Immature natural killer cell (primary cell): ENCODE data around the gene LUZP2. TPM values are rescaled to one million over a fixed set of nuclear protein-coding genes. Genes with fewer than 3 reads are reported as not detected.
"Not testable (repeated sequence)": the region's sequence is repeated elsewhere in the genome, so short reads cannot be mapped to it uniquely, and the experiment has no call there.

ENCODE experiments used
- DNase-seq, 3 donors: peaks; one replicate each; pipeline ENCODE4 v3.0.0; 2022; ENCODE audit warnings: mixed read lengths in 1 of 3
- H3K27ac Mint-ChIP-seq, 6 donors: one replicate each; pipeline ENCODE4 v1.8.0; 2020; ENCODE audit warnings: mixed read lengths in 6 of 6, mild to moderate bottlenecking in 5 of 6, inconsistent platforms in 4 of 6, moderate library complexity in 3 of 6
- H3K27me3 Mint-ChIP-seq, 3 donors: one replicate each; pipeline ENCODE4 v1.8.0; 2020 to 2021; ENCODE audit warnings: low read depth in 3 of 3, mild to moderate bottlenecking in 3 of 3, mixed read lengths in 3 of 3, moderate library complexity in 3 of 3, inconsistent platforms in 1 of 3
- H3K36me3 Mint-ChIP-seq, 3 donors: one replicate each; pipeline ENCODE4 v1.8.0; 2020; ENCODE audit warnings: mixed read lengths in 3 of 3, inconsistent platforms in 2 of 3, mild to moderate bottlenecking in 2 of 3
- H3K4me1 Mint-ChIP-seq, 2 donors: one replicate each; pipeline ENCODE4 v1.8.0; 2020; ENCODE audit warnings: inconsistent platforms in 2 of 2, mild to moderate bottlenecking in 2 of 2, mixed read lengths in 2 of 2, moderate library complexity in 1 of 2
- H3K4me3 Mint-ChIP-seq, 5 donors: one replicate each; pipeline ENCODE4 v1.8.0; 2020; ENCODE audit warnings: mild to moderate bottlenecking in 5 of 5, mixed read lengths in 5 of 5, inconsistent platforms in 3 of 5, moderate library complexity in 3 of 5
- H3K9me3 Mint-ChIP-seq, 6 donors: one replicate each; pipeline ENCODE4 v1.8.0; 2020; ENCODE audit warnings: mild to moderate bottlenecking in 6 of 6, mixed read lengths in 6 of 6, inconsistent platforms in 4 of 6, moderate library complexity in 3 of 6
- polyA plus RNA-seq, 3 donors: library from polyadenylated mRNA; unstranded; fragments of 300-500 nt; fragmentation: Illumina TruSeq; gene quantifications; one replicate each; pipeline ENCODE4 v1.2.3, GENCODE V29; 2021

The LUZP2 gene
- polyA plus RNA-seq, 3 donors from 2014 or later = not detected

DNA sequence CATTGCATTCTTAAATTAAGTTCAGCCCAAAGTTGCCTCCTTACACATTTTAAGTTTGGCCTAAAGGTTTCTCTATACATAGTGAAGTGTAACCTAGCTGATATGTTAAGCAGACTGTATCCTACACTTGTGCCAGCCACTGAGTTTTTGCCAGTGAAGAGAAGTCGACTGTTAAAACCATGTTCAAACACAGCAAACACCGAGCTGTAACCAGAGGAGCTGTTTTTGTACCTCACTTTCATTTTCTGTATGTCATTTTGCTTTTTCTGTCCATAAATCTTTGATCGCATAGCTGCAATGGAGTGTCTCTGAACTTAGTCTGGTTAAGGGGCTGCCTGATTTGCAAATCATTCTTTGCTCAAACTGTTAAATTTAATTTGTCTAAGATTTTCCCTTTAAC, 403.7 kb downstream of the LUZP2 start:
- H3K4me1 Mint-ChIP-seq = peaks cover 0 to 12% of the 10 kb centered on the region in 2 donors
- DNase-seq = no peak
- H3K9me3 Mint-ChIP-seq = peaks cover 0 to 13% (median 4%) of the 10 kb centered on the region in 6 donors
- H3K27ac Mint-ChIP-seq = peak overlapping the region in 1 of 6 donors; percentile 7
- peak overlapping the region in 2 of 5 donors; percentile 3 to 30 for H3K4me3 Mint-ChIP-seq
- H3K36me3 Mint-ChIP-seq = no peaks in the 10 kb centered on the region
- H3K27me3 Mint-ChIP-seq = no peaks in the 10 kb centered on the region

DNA sequence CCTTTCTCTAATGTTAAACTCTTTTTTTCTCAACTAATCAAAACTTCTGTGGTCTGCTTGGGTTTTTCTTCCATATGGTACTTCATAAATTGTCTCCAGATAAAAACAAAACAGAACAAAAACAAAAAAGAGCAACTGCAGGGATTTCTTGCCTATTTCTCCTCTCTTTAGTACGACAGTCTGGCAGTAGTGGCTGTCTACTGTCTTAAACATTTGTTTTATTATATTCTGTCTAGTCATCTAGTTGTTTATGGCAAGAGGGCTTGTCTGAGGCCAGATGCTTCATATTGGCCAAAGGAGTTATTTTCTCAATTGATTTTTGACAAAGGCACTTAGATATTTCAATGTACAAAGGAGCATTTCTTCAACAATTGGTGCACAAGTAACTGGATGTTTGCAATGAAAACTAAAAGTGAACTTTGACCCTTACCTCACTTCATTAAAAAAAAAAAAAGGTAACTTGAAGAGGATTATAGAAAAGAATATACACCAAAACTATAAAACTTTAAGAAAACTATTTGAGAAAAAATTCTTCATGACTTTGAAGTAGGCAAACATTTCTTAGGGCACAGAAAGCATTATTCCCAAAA, 404.2 kb downstream of the LUZP2 start:
- Mint-ChIP-seq H3K27me3 (no peaks in the 10 kb centered on the region), H3K27ac (peak overlapping the region in 1 of 6 donors; percentile 7), H3K36me3 (no peaks in the 10 kb centered on the region), H3K4me1 (peaks cover 0 to 12% of the 10 kb centered on the region in 2 donors), H3K9me3 (peaks cover 0 to 9% (median 3%) of the 10 kb centered on the region in 6 donors), H3K4me3 (peak overlapping the region in 1 of 5 donors; percentile 30)
- DNase-seq = no peak

DNA sequence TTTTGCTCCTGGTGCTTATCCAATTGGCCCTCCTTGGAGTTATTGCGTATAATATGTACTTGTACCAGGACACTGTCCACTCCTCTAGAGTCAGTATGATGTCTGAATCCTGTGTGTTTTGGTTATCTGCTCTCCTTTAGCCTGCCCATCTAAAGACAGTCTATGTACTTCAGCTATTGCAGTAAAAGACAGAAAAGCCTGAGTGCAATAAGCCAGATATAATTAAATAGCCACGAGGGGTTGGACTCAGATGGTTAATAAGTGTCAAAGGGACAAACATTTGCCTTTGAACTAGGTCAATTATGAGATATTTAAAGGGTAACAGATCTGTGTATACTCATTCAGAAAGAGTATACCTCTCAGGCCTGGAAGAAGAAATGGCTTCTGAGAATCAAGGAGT, 406.7 kb downstream of the LUZP2 start:
- no peaks in the 10 kb centered on the region for H3K36me3 Mint-ChIP-seq
- DNase-seq = no peak
- peaks cover 0 to 12% of the 10 kb centered on the region in 2 donors for H3K4me1 Mint-ChIP-seq
- no peak overlapping the region for H3K4me3 Mint-ChIP-seq
- H3K27me3 Mint-ChIP-seq = no peaks in the 10 kb centered on the region
- no peak overlapping the region for H3K27ac Mint-ChIP-seq
- H3K9me3 Mint-ChIP-seq = peaks cover 0 to 10% (median 3%) of the 10 kb centered on the region in 6 donors

DNA sequence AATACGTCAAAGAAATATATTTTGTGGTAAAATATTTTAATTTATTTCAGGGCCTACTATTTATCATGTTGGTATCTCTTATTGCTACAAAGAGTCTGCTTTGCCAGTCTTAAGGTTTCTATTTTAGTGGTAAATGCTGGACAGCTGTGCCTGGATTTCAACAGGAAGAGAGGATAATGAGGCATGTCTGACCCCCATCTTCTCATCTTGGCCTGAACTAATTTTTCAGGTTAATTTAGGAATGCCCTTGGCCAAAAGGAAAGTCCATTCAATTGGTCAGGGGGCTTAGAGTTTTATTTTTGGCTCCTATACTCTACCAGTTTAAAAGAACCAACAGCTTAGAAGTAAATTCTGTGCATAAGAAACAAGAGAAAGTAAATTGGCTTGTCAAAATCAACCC, 428.2 kb downstream of the LUZP2 start:
- no peaks in the 10 kb centered on the region for H3K27me3 Mint-ChIP-seq
- DNase-seq = no peak
- peaks cover 0 to 4% (median 0%) of the 10 kb centered on the region in 3 donors for H3K36me3 Mint-ChIP-seq
- H3K4me3 Mint-ChIP-seq = no peak overlapping the region
- H3K9me3 Mint-ChIP-seq = peaks cover 2 to 27% (median 9%) of the 10 kb centered on the region in 6 donors
- no peaks in the 10 kb centered on the region for H3K4me1 Mint-ChIP-seq
- H3K27ac Mint-ChIP-seq = no peak overlapping the region

- Mint-ChIP-seq H3K4me1 (no peaks in the 10 kb centered on the region), H3K4me3 (no peak overlapping the region), H3K27me3 (peaks cover 0 to 3% (median 0%) of the 10 kb centered on the region in 3 donors), H3K9me3 (peaks cover 0 to 42% (median 23%) of the 10 kb centered on the region in 6 donors), H3K27ac (no peak overlapping the region), H3K36me3 (no peaks in the 10 kb centered on the region)
- no peak for DNase-seq
These were observed 435.5 kb downstream of the LUZP2 start for GRCh38 chr11:24932110-24933000.

GRCh38 chr11:24934733-24935439, 438.0 kb downstream of the LUZP2 start:
- H3K9me3 Mint-ChIP-seq = peaks cover 0 to 36% (median 22%) of the 10 kb centered on the region in 6 donors
- H3K4me3 Mint-ChIP-seq = no peak overlapping the region
- H3K36me3 Mint-ChIP-seq = no peaks in the 10 kb centered on the region
- no peaks in the 10 kb centered on the region for H3K4me1 Mint-ChIP-seq
- no peak for DNase-seq
- peaks cover 0 to 3% (median 0%) of the 10 kb centered on the region in 3 donors for H3K27me3 Mint-ChIP-seq
- no peak overlapping the region for H3K27ac Mint-ChIP-seq

- Mint-ChIP-seq H3K9me3 (peaks cover 3 to 25% (median 9%) of the 10 kb centered on the region in 6 donors), H3K4me3 (no peak overlapping the region), H3K36me3 (no peaks in the 10 kb centered on the region), H3K27me3 (no peaks in the 10 kb centered on the region), H3K27ac (no peak overlapping the region), H3K4me1 (no peaks in the 10 kb centered on the region)
- no peak for DNase-seq
These were observed 448.0 kb downstream of the LUZP2 start for GRCh38 chr11:24944891-24945290.

DNA sequence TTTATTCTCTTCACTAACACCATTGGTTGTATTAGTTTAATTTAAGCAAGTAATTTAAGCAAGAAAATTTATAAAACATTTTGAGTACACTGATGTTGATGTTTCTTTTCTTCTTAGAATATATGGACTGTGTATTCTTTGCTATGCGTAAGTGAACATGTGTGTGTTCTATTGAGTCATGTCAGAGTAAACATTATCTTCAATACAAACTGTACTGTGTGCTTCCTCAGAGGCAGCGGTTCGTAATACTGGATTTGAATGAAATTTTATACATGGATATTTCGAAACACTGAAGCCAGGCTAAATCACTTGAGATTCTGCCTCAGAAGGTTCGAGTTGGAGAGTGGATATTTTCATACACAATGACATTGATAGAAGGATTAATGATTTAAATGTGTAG, 452.6 kb downstream of the LUZP2 start:
- Mint-ChIP-seq H3K36me3 (peaks cover 0 to 2% (median 0%) of the 10 kb centered on the region in 3 donors), H3K4me1 (no peaks in the 10 kb centered on the region), H3K27me3 (peaks cover 0 to 1% (median 0%) of the 10 kb centered on the region in 3 donors), H3K9me3 (peaks cover 4 to 17% (median 9%) of the 10 kb centered on the region in 6 donors), H3K4me3 (no peak overlapping the region), H3K27ac (no peak overlapping the region)
- DNase-seq = no peak

DNA sequence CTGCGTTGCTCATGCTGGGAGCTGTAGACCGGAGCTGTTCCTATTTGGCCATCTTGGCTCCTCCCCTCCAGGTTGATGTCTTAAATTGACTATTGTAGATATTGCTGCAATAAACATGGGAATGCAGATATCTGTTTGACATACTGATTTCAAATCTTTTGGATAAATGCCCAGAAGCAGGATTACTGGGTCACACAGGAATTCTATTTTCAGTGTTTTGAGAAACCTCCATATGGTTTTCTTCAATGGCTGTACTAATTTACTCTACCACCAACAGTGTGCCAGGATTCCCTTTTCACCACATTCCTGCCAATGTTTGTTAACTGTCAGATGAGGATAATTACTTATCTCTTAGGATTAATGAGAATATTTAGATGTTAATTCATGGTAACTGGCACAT, 467.0 kb downstream of the LUZP2 start:
- Mint-ChIP-seq H3K27ac (no peak overlapping the region), H3K36me3 (no peaks in the 10 kb centered on the region), H3K4me3 (no peak overlapping the region), H3K9me3 (peaks cover 5 to 19% (median 11%) of the 10 kb centered on the region in 6 donors), H3K27me3 (peaks cover 0 to 1% (median 0%) of the 10 kb centered on the region in 3 donors), H3K4me1 (no peaks in the 10 kb centered on the region)
- DNase-seq = no peak

DNA sequence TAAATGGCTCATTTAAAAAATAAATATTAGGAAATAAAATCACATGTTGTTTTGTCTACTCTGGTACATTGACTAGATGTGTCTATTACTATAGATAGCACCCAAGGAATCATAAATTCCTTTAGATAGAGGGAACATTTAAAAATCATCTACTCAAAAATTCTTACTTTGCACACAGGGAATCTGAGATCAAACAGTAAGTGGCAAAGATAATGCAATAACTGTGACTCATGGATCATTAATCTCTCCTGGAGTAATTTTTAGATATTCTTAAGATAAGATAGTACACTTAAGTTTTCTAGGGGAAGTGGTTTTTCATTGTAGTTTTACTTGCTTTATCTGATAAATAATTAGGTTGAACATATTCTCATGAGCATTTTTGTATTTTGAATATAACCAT, 468.9 kb downstream of the LUZP2 start:
- no peak for DNase-seq
- no peak overlapping the region for H3K4me3 Mint-ChIP-seq
- H3K27ac Mint-ChIP-seq = no peak overlapping the region
- H3K9me3 Mint-ChIP-seq = peaks cover 9 to 21% (median 10%) of the 10 kb centered on the region in 6 donors
- no peaks in the 10 kb centered on the region for H3K4me1 Mint-ChIP-seq
- peaks cover 0 to 1% (median 0%) of the 10 kb centered on the region in 3 donors for H3K27me3 Mint-ChIP-seq
- H3K36me3 Mint-ChIP-seq = no peaks in the 10 kb centered on the region

- H3K27me3 Mint-ChIP-seq, H3K27ac Mint-ChIP-seq, H3K4me1 Mint-ChIP-seq, DNase-seq, H3K36me3 Mint-ChIP-seq, H3K4me3 Mint-ChIP-seq: not testable (repeated sequence)
- H3K9me3 Mint-ChIP-seq = peaks cover 4 to 20% (median 7%) of the 10 kb centered on the region in 6 donors
These were observed 497.1 kb downstream of the LUZP2 start for GRCh38 chr11:24993903-24994302.

- not testable (repeated sequence) for H3K27me3 Mint-ChIP-seq, H3K36me3 Mint-ChIP-seq, H3K4me3 Mint-ChIP-seq
These were observed 503.1 kb downstream of the LUZP2 start for GRCh38 chr11:24999929-25000328.

GRCh38 chr11:25037431-25037830, 540.6 kb downstream of the LUZP2 start:
- Mint-ChIP-seq H3K4me1 (no peaks in the 10 kb centered on the region), H3K27me3 (peaks cover 0 to 3% (median 0%) of the 10 kb centered on the region in 3 donors), H3K36me3 (no peaks in the 10 kb centered on the region), H3K27ac (no peak overlapping the region), H3K4me3 (no peak overlapping the region), H3K9me3 (peaks cover 6 to 52% (median 11%) of the 10 kb centered on the region in 6 donors)
- DNase-seq = no peak

More at GRCh38 chr11:24999929-25000328, 503.1 kb downstream of the LUZP2 start:
- DNase-seq, H3K4me1 Mint-ChIP-seq, H3K27ac Mint-ChIP-seq: not testable (repeated sequence)
- H3K9me3 Mint-ChIP-seq = peaks cover 5 to 29% (median 12%) of the 10 kb centered on the region in 6 donors
